ENCODE measurements around the gene PRPSAP1.
A peak's percentile ranks its signal among the peaks of the same experiment; 100 is the strongest.

Gene PRPSAP1, protein sequence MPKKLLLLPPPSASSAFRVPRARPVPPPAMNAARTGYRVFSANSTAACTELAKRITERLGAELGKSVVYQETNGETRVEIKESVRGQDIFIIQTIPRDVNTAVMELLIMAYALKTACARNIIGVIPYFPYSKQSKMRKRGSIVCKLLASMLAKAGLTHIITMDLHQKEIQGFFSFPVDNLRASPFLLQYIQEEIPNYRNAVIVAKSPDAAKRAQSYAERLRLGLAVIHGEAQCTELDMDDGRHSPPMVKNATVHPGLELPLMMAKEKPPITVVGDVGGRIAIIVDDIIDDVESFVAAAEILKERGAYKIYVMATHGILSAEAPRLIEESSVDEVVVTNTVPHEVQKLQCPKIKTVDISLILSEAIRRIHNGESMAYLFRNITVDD

DNA sequence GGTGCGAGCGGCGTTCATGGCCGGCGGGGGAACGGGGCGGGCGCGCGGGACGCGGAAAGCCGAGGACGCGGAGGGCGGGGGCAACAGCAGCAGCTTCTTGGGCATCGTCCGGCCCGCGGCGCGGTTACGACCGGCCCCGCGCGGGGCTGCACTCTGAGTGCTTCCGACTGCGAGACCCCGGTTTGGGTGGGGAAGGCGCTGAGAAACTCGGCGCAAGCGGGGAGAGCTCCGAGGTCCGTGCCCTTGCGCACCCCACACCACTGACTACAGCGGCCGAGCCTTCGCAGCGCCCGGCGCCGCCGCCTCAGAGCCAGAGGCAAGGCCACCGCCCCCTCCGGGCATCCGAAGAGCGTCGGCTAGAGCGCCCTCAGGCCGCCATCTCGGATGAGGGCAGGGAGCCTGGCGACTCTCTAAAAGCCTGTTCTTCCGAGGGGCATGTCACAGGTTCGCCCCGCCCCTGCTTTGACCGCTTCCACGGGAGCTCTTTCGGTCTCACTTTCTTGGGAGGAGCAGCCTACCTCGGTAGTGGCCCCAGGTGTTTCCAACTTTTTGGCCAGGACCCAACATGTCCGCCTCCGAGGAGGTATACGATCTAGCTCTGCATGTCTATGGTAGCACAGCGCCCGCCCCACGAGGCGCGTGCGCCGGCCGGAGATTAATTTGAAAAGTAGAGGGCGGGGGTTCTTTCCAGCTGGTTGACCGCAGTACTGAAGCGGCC is at the start of gene PRPSAP1:
PRPSAP1 (minus strand) TSS at position 318 of the 718 bp plus-strand sequence; CDS start at position 105, 213 bp downstream.
- peak; percentile 92 for DNase-seq

DNA sequence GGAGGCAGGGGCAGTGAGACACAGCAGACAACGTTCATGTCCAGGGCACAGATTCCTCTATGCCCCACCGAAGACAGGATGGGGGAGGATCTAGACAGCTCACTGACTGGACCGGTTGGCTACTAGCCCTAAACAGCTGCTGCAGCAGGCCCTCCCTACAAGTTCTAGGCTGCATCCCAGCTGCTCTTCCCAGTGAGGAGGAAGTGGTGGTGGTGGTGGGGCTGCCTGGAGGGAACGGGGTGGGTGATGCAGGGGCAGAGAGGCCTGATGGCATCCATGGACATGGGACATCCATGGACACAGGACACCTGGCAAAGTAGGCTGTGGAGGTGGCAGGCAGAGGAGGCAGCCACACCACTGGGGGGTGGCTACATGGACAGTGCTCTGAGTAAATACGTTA is 49.0 kb upstream of the PRPSAP1 start:
- DNase-seq: no peak

DNA sequence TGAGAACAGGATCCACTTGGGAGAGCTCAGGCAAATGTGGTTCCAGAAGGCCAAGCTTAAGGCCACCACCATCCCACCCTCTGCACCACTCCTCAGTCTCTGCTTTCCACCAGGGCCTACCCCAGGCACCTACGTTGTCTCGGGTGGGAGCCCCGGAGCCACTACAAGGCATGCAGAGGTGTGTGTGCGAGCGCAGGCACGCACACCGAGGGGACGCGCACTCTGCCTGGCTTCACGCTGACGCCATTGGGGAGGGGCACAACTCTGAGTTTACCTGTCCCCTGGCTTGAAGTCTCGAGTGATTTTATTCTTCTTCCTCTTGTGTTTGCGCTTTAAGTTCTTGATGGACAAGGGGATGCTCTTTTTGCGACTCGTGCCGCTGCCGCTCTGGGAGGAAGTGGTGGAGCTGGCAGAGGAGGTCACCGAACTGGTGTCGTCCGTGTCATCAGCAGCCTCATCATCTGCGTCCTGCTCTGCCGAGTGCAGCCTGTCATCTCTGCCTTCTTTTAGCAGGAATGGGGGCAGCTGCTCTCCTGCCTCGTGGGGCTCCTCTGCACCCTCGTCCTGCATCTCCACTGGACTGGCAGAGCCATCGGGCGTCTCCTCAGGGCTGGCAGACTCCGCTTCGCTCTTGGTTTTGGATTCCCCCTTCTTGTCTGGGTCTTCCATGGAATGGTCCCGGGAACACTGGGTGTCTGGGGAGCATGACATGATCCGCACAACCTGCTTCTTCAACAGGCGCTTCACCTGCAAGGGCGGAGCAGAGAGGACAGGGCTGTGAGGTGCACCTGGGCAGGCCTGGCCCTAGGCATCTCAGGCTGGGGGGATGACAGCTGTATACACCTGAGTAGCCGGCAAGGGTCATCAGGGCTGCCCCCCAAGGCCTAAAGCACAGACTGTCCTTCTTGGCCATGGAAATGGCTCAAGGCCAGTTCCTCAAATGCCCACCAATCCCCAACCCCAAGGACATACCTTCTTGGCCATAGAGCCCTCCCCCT is 45.8 kb upstream of the PRPSAP1 start:
- no peak for DNase-seq

DNA sequence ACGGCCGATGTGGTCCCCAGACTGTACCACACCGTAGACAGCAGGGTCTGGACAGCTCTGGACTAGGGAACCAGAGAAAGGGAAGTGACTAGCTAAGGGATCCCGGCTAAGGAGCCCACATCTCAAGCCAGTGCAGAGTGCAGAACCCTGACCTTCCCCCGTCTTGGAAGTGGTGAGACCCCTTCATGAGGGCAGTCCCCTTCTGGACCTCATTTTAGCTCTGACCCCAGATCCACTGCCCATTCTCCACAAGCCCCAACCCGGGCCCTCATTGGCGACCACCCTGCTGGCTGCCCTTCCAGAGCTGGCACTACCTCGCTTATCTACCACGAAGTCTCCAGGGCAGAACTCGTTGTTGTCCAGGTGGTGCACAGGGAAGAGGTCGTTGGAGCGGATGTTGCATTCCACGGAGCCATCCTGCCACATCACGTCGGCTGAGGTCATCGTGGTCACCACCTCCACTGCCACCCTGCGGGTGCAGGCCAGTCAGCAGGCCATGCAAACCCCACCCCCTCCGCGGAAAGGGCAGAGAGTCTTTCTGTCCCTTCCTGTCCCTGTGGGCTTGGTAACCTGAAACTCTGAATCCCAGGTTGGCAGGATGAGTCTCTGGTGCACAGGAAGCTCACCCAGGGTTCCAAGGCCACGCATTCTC is 44.9 kb upstream of the PRPSAP1 start:
- no peak for DNase-seq

DNA sequence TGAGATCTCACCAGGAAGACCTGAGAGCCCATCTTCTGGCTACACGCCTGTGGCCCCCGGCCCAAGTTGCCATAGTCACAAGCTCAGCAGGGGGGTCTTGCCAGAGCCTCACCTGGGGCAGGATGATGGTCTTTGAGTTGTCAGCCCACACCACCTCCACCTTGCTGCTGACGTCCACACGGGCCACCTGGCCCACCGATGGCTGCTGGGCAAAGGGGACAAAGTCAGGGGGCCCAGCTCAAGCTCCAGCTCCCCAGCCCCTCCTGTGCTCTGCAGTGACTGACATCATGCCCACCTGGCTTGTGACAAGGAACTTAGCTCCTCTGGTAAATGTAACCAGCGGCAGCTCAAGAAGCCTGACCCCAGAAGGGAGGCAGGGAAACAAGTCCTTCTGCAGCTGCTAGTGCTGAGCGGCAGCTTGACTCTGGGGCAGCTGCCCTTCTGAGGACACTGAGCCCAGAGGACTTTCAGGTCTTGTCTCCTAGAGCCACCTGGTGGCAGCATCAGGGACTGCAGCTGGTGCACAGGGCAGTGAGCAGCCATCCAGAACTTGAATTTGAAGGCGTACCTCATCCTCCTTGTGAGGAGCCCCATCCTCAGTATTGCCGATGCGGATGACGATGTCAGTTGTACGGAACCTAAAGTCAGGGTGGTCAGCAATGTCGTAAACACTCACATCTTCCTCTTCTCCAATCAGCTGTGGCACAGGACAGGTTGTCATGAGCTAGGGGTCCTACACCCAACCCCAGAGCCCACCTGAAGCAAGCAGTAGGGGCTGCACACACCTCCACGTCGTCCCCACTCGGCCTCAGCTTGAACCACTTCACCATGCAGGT is 44.2 kb upstream of the PRPSAP1 start:
- DNase-seq: peak; percentile 69

DNA sequence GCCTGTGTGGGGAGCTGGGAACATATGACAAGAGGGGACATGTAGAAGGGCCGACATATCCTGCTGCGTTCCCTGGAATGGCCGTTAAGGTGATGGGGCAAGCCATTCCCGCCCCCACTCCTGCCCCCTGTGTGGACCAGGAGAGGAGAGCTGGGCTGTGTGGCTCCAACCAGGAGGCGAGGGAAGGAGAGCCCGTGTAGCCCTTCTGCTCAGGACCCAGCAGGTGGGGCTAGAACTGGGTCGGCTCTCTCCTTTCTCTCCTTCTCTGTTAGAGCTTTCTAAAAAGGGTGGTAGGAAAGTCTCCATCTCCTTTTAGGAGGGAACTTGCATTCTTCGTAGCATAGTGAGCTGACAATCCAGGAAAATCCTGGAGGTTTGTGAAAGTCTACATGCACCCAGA is 43.5 kb upstream of the PRPSAP1 start:
- DNase-seq: no peak

DNA sequence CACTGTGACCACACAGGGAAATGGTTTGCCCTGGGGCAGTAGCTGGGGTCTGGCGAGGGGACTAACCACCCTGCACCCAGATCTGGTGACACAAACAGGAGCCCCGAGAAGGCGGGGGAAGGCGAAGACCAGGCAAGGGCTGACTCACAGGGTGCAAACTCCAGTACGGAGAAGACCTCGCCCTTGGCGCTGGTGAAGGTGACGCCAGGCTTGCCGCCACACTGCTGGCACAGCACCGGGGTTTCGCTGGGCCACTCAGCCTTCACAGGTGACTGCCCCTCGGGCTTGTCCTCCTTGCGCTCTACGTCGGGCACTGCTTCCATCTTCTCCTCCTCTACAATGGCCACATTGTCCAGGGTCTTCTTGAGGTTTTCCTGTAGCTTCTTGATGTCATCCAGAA is 42.3 kb upstream of the PRPSAP1 start:
- DNase-seq: no peak

DNA sequence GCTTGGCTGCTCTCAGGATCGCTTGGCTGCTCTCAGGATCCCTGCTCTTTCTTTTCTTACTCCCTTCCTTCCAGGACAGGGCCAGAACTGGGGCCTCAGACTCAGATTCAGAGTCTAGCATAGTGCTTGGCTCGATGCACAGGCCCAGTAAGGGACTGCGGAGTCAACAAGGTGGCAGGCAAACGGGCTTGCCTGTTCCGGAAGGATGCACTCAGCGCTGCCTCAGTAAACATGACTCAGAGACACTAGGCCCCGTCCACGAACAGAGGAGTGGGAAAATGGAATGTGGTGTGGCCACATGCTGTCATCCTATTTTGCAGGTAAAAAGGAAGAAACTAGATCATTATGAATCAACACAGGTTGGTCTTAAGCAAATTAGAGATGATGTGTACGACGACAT is 40.5 kb upstream of the PRPSAP1 start:
- DNase-seq: no peak

DNA sequence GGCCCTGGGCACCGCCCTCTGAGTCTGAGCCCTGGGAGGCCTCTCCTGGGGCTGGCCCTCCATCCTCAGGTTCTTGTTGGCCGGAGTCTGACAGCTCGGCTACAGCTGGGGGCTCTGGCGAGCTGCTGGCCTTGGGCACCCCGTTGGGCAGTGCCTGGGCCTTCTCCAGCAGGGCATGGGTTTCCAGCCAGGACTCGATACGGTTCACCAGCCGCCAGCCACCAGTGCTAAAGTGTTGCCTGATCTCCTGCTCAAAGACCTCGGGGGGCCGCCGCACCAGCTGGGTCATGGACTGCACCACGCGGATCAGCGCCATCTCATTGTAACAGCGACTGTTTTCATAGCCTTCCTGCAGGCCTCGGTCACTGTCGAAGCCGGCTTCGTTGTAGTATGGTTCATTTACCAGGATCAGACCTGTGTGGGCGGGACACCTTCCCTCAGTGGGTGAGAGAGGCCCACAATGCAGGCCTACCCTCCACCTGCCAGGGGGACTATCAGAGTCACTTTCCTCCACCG is 37.5 kb upstream of the PRPSAP1 start:
- DNase-seq: no peak

DNA sequence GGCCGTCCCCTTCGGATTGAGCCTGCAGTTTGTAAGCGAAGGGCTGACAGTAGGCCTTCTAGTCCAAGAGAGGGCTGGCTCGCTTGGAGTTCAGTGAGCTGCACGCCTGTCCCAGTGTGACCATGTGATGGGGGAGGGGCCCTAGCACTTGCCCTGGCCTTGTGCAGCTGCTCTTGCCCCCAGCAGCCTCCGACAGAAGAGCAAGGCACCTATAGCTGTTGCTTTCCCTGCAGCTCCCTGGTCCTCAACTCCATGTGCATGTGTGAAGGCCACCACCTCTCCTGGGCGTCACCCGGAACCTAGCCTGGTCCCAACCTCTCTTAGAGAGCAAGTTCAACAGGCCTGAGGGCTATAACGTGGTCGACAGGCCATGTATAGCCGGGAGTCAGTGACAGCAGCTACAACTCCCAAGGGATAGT is 36.3 kb upstream of the PRPSAP1 start:
- no peak for DNase-seq

DNA sequence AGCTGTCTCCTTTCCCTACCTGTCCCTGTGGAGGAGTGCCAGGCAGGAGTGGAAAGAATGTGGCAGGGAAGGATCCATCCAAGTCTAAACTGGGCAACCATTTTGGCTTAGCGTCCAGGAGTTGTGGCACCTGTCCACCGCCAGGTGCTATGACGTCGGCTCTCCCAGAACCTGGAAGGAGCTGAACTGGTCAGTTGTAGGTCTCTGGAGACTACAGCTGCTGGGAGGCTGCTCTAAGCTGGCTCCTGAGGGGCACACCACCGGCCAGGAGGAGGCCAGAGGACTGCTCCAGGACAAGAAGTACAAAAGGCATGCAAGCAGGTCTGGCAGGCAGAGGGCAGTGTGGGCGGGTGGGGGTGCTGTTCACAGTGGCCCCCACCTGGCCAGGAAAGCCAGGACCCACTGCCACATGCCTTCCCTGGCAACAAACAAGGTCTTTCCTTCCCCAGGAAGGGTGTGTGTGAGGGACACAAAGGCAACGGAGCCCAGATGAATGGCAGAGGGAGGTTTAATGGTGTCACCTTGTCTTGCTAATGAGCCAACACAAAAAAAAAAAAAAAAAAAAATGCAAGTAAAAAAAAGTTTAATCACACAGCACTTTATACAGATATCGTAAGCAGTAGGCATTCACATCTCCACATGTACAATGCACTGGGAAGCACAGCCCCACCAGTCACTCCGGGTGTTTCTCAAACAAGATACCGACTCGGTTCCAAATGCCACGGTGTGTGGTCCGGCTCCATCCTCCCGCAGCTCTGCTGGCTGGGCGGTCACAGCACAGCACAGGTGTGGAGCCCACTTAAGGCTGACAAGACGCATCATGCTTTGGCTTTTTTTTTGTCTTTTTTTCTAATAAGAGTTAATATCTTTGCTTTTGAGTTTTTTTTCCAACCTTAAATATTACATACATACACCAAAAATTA is 35.5 kb upstream of the PRPSAP1 start:
- DNase-seq: no peak

DNA sequence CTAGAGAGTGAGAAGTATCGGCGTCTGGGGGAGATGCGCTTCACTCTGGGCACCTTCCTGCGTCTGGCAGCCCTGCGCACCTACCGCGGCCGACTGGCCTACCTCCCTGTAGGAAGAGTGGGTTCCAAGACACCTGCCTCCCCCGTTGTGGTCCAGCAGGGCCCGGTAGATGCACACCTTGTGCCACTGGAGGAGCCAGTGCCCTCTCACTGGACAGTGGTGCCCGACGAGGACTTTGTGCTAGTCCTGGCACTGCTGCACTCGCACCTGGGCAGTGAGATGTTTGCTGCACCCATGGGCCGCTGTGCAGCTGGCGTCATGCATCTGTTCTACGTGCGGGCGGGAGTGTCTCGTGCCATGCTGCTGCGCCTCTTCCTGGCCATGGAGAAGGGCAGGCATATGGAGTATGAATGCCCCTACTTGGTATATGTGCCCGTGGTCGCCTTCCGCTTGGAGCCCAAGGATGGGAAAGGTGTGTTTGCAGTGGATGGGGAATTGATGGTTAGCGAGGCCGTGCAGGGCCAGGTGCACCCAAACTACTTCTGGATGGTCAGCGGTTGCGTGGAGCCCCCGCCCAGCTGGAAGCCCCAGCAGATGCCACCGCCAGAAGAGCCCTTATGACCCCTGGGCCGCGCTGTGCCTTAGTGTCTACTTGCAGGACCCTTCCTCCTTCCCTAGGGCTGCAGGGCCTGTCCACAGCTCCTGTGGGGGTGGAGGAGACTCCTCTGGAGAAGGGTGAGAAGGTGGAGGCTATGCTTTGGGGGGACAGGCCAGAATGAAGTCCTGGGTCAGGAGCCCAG is 33.5 kb upstream of the PRPSAP1 start:
- no peak for DNase-seq

DNA sequence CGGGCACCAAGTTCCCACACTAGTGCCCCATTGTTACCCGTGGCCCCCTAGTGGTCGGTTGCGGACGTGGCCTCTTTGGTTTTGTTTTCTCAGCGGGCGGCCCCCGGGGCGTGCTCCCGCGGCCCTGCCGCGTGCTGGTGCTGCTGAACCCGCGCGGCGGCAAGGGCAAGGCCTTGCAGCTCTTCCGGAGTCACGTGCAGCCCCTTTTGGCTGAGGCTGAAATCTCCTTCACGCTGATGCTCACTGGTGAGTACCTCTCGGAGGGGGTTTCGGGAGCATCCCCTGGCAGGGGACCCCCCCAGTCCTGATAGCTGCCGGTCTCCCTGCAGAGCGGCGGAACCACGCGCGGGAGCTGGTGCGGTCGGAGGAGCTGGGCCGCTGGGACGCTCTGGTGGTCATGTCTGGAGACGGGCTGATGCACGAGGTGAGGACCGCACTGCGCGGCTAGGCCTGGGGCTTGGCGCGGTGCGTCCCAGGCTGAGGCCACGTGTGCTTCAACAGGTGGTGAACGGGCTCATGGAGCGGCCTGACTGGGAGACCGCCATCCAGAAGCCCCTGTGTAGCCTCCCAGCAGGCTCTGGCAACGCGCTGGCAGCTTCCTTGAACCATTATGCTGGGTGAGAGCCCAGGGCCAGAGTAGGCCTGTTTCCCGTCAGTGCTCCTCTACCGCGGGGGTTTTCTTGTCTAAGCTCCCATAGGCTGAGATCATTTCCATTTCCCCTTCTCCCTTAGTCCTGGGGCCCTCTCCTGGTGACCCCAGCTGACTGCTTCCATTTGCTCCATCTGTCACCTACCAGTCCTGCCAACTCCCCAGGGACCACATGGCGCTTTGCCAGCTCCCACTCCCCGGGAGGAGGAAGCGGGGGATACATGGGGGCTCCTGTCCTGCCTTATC is 32.4 kb upstream of the PRPSAP1 start:
- peak; percentile 41 for DNase-seq

DNA sequence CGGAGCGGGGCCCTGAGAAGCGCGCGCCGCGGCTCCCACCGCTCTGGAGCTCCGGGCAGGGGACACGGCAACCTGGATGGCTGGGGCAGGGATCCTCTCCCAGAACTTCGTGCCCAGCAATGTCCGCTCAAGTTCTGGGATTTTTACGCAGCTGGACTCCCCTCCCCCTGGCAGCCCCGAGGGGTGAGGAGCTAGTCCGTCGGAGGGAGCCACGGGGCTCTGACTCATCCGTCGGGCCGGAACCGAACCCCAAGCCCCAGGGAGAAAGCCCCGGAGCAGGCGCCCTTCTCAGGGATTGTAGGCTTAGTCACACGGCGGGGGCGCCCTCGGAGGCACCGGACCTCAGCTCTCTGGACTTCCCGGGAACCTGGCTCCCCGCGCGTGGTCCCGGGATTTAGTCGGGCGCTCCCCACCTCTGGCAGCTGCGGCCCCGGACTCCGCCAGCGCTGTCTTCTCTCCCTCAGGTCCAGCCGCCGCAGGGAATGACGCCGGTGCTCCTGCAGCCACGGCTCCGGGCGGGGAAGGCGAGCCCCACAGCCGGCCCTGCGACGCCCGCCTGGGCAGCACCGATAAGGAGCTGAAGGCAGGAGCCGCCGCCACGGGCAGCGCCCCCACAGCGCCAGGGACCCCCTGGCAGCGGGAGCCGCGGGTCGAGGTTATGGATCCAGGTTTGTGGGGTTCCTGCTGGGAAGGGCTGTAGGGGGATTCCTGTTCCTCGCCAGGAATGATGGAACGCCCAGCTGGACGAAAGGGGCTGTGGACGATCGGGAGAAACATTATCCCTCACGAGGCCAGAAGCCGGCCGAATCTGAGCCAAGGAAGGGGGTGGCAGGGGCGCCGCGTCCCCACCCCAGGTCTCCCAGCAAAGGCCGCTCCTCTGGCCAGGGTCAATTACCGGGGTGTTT is 31.5 kb upstream of the PRPSAP1 start:
- no peak for DNase-seq

DNA sequence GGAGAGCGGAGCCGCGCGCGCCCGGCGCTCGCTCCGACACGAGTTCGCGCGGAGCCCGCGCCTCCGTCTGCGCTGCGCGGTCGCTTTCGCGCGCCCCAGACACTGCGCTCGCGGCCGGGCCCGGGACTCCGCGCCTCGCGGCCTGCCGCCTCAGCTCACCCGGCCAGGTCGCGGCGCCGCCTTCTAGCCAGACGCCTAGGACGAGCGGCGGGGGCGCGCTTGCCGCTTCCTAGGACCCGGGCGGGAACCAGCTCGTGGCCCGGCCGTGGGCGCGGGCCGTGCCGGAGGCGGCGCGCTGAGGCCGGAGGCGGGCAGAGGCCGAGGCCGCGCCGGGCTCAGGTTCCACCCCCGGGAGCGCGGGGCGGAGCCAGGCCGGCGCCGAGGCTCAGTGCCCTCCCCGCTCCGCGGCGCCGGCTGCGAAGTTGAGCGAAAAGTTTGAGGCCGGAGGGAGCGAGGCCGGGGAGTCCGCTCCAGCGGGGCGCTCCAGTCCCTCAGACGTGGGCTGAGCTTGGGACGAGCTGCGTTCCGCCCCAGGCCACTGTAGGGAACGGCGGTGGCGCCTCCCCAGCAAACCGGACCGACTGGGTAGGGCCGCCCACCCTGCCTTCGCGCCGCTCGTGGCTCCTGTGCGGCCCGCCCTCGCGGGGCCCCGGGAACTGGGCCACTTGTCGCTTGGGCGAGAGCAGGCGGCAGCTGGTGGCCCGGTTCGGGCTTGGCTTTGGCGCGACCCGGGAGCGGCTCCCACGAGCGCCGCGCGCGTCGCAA is 30.7 kb upstream of the PRPSAP1 start, which contains the start of gene SPHK1:
SPHK1 (plus strand) TSS at position 388 of the 765 bp plus-strand sequence. CDS start 1,036 bp downstream, outside the sequence.
- DNase-seq: peak; percentile 46

DNA sequence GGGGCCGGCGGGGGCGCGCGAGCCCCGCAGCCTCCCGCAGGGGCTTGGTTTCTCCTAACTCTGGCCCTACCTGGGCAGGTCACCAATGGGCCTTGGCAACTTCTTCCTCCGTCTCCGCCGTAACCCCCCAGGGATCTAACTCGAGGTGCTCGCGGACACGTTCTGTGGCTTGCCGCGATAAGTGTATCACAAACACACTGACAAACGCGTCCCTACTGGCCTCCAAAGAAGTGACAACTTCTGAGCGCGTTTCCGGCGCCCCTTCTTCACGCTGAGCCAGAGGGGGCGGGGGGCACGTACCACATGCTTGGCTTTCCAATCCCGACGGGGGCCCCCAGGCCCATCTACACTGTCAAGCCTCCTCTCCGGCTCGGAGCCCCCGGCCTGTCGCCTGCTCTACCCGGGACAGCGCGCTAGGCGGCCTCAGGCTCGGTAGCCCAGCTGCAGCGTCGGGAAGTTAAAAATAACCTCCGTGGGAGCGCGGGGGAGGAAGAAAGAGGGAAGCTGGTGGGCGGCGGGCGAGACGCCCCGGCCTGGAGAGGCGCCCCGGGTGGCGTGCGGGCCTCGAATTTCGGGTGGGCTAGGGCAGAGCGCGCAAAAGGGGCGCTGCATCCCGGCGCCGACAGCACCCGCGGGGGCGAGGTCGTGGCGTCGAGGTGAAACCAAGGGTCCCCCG is 30.0 kb upstream of the PRPSAP1 start:
- no peak for DNase-seq
